ENCODE measurements around the gene FNIP1.
"Not testable (repeated sequence)": the region's sequence is repeated elsewhere in the genome, so short reads cannot be mapped to it uniquely, and the experiment has no call there.

Gene FNIP1

GRCh38 chr5:131796793-131797693 lies at the start of gene FNIP1:
Gene FNIP1, minus strand, starts transcription at chr5:131797017. Its CDS starts 96 bp downstream, at chr5:131796921.
- DNase-seq (ENCODE audit: low read depth) = peak; percentile 99

DNA sequence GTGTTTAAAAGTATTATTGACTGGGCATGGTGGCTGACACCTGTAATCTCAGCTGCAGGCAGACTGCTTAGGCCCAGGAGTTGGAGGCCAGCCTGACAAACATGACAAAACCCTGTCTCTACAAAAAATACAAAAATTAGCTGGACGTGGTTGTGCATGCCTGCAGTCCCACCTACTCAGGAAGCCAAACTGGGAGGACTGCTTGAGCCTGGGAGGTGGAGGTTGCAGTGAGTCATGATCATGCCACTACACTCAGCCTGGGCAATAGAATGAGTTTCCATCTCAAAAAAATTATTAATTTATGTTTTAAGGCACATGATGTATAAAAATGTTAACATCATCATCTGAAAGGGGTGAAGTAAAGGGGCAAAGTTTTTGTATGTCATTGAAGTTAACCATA lies 49.7 kb upstream of the FNIP1 start:
- DNase-seq (ENCODE audit: low read depth) = no peak

- no peak for DNase-seq (ENCODE audit: low read depth)
These were observed 49.0 kb upstream of the FNIP1 start for GRCh38 chr5:131845828-131846227.

- DNase-seq (ENCODE audit: low read depth) = not testable (repeated sequence)
These were observed 46.2 kb upstream of the FNIP1 start for GRCh38 chr5:131842971-131843370.

DNA sequence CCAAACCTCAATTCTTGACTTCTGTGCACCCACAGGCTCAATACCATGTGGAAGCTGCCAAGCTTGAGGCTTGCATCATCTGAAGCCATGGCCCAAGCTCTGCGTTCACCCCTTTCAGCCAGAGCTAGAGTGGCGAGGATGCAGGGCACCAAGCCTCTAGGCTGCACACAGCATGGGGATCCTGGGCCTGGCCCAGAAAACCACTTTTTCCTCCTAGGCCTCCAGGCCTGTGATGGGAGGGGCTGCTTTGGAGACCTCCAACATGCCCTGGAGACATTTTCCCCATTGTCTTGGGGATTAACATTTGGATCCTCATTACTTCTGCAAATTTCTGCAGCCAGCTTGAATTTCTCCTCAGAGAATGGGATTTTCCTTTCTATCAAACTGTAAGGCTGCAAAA lies 35.9 kb upstream of the FNIP1 start:
- DNase-seq (ENCODE audit: low read depth) = not testable (repeated sequence)

DNA sequence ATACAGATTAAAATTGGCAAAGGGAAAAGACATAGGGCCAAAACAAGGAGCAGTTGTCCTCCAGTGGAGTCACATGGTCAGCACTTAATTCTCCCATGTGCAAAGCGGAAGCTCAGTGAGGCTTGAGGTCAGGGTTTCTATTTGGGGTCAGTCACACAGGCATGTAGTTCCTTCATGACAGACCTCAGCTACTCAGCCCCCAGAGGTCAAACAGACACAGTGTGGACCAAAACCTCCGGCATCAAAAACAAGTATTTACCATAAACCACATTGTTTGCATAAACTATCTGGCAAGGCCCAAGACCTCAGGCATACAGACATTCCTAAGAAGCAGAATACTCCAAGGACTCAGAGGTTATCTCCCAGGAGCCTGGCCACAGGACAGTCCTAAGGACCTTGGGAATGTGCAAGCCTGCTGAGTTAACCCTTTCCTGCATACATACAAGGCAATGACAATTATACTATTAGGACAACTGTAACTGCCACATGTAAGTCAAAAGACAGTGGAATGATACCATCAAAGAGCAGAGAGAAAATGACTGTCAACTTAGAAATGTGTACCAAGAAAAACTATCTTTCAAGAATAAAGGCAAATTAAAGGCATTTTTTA lies 28.7 kb upstream of the FNIP1 start:
- no peak for DNase-seq (ENCODE audit: low read depth)

DNA sequence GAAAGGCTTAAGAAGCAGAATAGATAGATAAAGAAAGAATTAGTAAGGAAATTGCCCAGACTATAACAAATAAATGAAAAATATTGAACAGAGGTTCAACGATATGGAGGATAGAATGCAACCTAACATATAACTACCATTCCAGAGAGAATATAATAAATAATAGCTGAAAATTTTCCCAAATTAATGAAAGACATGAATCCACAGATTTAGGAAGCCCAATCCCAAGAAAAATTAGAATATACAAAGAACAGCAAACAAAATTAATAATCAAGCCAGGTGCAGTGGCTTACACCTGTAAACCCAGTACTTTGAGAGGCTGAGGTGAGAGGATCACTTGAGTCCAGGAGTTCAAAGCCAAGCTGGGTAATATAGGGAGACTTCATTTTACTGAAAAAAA lies 27.8 kb upstream of the FNIP1 start:
- no peak for DNase-seq (ENCODE audit: low read depth)

DNA sequence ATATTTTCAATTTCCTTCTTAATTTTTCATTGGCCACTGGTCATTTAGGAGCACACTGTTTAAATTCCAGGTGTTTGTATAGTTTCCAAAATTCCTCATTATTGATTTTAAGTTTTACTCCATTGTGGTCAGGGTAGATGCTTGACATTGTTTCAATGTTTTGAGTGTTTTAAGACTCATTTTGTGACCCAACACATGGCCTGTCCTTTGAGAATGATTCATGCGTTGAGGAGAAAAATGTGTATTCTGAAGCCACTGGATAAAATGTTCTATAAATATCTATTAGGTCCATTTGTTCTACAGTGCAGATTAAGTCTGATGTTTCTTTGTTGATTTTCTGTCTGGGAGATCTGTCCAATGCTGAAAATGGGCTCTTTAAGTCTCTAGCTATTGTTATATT lies 24.4 kb upstream of the FNIP1 start:
- DNase-seq (ENCODE audit: low read depth) = no peak

- DNase-seq (ENCODE audit: low read depth) = no peak
These were observed 21.3 kb upstream of the FNIP1 start for GRCh38 chr5:131818001-131818724.

- DNase-seq (ENCODE audit: low read depth) = no peak
These were observed 18.2 kb upstream of the FNIP1 start for GRCh38 chr5:131814990-131815389.

DNA sequence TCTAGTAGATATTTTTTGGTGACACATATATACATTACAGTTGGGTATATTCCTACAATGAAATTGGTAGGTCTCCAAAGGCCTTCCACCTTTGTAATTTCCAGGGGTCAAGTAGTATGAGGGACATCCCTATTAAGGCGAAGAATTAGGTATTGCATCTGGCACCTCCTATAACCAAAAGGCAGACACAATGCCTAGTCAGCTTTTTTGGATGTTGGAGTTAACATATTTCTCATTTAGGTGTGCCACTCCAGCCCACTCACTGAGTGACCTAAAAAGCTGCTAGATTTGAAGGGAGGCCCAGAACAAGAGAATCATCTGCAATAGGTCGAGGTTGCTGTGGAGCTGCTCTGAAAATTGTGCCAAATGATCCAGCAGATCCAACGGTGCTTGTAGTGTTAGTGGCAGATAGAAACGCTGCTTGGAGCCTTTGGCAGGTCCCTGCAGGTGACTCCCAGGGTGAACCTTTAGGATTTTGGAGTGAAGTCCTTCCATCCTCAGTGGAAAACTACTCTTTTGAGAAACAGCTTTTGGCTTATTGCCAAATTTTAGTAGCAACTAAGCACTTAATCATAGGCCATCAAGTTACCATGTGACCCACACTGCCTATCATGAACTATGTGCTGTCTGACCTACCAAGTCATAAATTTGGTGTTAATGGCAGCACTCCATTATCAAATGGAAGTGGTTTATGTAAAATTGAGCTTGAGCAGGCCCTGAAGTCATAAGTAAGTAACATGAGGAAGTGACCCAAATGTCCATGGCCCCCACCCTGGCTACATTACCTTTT lies 15.7 kb upstream of the FNIP1 start:
- DNase-seq (ENCODE audit: low read depth) = no peak

GRCh38 chr5:131810510-131811249 lies 13.9 kb upstream of the FNIP1 start:
- no peak for DNase-seq (ENCODE audit: low read depth)

DNA sequence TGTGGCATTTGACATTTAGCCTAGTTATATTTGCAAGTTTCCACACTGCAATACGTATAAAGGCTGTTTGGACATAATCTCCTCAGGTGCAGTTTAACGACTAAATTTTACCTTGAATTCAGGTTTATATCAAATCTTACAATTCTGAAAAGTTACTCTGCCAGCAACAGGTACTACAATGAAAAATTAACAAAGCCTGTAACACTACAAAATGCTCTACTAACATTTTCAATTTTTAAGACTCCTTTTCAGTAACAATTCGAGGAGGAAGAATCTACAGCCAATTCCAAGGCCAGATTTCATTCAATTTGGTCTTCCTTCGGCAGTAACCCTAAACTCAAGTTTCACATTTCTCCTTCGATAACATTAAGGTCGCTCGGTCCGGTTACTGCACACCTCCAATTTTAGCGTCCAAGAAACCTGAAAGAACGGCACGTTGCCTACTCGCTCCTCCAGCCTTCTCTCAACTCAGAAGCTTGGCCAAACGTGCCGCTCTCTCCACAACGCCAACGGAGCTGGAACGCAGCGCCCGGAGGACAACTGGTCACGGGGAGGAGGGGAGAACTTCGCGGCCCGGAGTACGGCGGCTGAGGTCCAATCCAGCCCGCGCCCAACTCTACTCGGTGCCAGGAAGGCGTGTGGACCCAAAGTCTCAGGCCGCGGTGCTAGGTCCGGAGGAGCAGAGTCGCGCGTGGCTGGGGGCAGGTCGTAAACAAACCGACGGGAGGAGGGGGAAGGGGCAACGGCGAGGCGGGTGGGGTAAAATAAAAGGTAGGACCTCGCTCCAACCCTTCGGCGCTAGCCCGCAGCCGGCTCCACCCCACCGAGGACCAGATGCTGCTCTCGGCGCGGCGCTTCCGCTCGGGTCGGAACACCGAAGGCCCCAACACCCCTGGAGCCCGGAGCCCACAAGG lies 681 bp downstream of the FNIP1 start:
- peak; percentile 28 for DNase-seq (ENCODE audit: low read depth)

DNA sequence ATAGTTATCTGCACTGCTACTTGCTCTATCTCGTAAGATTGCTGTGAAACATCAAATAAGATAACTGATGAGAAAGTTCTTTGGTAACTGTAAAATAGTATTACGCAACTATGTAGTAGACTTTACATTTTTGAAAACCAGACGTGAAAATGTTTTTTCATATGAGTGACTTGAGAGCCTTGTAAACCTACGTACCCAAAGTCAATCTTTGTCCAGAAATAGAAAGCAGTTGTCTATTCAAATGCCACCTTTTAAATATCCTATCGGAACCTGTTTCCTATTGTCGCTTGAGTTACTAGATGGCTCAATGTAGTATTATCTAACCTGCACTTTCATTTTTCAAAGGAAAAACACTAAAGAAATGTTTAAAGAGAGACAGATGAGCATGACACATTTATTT lies 1.6 kb downstream of the FNIP1 start:
- DNase-seq (ENCODE audit: low read depth) = no peak

GRCh38 chr5:131794586-131794985 lies 2.2 kb downstream of the FNIP1 start:
- no peak for DNase-seq (ENCODE audit: low read depth)

GRCh38 chr5:131792896-131793295 lies 3.9 kb downstream of the FNIP1 start:
- DNase-seq (ENCODE audit: low read depth) = no peak

- DNase-seq (ENCODE audit: low read depth) = no peak
These were observed 5.0 kb downstream of the FNIP1 start for GRCh38 chr5:131791866-131792265.

- DNase-seq (ENCODE audit: low read depth) = no peak
These were observed 6.3 kb downstream of the FNIP1 start for GRCh38 chr5:131790550-131790949.

DNA sequence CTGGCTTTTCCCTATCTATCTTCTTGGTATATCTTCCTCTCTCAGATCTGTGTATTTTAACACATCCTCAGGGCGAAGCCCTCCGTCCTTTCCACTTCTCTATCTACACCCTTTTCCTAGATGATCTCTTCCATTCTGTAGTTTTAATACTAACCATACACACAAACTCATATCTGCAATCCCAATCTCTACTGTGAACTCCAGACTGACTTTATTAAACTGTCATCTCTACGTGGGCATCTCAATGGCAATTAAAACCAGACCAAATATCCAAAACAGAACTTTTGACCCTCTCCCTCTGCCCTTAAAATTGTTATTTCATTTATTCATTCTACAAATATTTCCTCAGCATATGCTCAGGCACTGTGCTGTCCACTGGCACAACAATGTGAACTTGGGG lies 7.1 kb downstream of the FNIP1 start:
- no peak for DNase-seq (ENCODE audit: low read depth)

DNA sequence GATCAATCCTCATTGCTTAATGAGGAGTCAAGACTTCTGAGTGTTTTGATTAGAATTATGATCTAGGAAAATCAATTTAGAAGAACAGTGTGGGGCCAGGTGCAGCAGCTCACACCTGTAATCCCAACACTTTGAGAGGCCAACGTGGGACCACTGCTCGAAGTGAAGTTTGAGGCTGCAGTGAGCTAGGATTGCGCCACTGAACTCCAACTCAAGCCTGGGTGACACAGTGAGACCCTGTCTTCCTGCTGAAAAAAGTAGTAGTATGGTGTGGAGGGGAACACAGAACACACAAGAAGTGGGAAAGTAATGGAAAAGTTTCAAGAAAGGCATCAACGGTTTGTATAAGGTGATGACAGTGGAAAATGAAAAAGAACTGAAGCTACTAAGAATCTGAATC lies 9.1 kb downstream of the FNIP1 start:
- DNase-seq (ENCODE audit: low read depth) = no peak

Measured in activated T-helper 9 cell treated with anti-CD3 and anti-CD28 coated beads, Interleukin-2, amount 50 U/mL, for 16 hours (primary cell).